Activated gamma-delta T cell treated with Interleukin-2 at 50 U/mL for 16 hours (primary cell): ENCODE results near the gene SLC17A9.
A peak's percentile ranks its signal among the peaks of the same experiment; 100 is the strongest.

Source experiments
- DNase-seq: peaks from one replicate; pipeline ENCODE4 v3.0.0-alpha.2; 2020

Gene SLC17A9

DNA sequence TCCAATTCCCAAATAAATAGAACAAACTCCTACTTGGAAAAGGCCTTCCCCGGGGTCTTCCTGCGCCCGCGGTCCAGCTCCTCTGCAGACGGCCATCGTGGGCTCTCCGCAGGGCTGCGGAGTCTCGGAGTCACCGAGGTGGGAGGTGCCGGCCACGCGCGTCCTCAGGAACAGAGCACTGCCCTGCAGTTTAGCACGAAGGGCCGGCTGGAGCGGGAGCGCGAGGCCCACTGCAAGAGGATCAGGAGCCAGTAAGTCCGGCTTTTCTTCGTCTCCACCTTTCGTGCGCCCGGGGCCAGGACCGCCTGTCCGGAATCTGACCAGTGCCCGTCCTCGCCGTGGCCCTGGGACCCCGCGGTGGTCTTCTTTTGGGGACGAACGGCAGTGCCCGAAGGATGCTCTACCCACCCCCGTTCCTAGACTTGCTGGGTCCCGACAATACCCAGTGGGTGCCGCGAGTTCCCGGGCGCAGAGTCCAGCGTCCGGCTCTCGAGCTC, 52.9 kb downstream of the SLC17A9 start:
- no peak for DNase-seq

DNA sequence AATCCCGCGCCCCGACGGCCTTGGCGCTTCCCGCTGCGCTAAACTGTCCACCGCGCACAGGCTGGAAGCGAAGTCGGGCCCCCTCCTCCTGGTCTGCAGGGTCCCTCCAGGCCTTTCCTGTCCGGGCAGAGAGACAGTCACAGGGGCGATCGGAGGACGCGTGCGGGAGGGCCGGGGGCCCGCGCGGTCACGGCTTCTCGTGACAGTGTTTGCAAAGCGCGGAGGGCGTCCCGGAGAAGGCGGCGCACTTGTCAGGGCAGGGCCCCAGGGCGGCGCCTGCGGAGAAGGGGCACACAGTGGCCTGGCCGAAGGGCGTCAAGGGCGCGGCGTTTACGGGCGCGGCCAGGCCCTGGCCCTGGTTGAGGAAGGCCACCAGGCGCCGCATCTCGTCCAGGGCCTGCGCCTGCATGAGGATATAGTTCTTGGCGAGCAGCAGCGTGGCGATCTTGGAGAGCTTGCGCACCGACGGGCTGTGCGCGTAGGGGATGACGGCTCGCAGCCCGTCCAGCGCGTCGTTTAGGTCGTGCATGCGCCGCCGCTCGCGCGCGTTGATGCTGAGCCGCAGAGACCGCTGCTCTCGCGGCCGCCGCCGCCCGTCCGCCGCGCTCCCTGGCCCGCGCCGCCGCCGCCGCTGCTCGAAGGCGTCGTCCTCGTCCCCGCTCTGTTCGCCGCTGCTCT, 53.5 kb downstream of the SLC17A9 start:
- DNase-seq, result no peak

DNA sequence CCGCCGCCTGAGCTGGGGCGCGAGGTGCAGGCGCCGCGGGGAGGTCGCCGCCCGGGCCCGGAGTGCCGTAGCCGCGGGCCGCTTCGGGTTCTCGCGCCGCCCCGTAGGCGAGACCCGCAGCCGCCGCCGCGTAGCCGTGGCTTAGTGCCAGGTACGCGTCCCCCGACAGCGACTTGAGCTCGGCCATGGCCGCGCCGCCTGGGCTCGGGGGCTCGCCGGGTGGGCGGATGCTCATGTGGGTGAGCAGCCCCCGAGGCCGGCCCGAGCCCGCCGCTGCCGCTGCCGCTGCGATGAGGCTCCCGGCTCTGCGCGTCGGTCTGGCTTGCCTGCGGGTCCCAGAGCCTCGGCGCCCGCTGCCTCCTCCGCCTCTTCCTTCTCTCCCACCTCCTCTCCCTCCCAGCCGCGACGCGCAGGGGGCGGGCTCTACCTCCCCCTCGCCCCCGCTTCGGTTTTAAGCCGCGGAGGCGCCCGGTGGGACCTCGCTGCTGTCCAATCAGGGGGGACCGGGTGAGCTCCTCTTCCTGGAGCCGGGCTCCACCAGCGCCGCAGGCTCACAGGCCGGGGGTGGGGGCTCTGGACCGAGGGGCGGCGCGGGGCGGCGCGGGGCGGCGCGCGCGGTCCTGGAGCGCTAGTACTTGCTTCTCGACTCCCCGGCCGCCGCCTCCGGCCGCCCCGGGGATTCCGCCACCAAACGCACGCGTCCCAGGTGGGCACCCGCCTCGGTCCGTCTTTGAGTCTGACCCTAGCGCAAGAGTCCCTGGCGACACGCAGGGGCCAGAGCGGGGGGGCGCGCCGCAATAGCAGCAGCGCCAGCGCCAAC, 54.2 kb downstream of the SLC17A9 start, which contains the start of gene BHLHE23:
BHLHE23 (minus strand) TSS at position 425 of the 820 bp plus-strand sequence; CDS start at position 235, 190 bp downstream.
- DNase-seq, result no peak

DNA sequence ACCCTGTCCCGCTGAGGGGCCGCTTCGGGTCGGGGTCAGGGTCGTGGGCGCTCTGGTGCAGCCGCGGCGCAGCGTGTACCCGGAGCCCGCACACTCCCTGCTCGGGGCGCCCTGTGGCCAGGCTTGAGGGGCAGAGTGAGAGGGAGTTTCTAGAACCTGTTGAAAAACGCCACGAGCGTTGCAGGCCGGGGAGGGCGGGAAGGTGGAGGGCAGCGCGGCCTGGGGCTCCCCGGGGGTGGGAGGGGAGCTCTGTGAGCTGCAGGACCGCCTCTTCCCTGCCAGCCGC, 54.8 kb downstream of the SLC17A9 start:
- DNase-seq, result no peak

DNA sequence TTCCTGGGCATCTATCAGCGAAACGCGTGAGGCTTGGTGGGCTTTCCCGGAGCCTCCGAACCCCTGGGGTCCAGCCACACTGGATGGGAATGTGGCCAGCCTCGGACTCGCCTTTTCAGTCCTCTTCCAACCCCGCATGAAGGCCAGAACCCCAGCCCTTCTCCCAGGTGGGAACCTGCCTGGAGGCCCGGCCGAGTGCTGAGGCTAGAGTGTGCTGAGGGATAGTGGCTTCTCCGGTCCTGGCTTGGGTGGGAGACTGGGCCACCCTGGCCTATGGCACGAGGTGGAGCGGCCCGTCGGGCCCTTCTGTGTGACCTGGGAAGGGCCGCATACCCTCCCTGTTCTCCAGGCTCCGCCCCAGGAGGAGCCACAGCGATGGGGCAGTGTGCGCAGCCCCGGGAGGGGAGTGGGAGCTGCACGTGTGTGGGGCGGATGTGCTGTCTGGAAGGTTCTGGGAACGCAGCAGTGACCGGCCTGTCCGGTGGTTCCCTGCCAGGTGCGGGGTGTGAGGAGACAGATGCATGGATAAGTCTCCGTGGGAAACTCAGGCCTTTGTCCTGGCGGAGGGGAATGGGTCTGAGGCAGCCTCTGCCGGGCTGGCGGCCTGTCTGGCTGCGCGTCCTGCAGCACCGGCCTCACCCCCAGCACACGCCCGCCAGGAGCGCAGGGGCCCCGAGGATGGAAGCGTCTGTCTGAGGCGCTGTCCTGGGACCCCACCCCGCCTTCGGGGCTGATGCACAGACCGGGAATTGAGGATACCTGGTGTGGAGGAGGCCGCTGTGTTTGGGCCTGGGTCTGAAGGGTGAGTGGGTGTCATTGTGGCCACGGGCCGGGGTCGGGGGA, 55.4 kb downstream of the SLC17A9 start:
- DNase-seq, result no peak

DNA sequence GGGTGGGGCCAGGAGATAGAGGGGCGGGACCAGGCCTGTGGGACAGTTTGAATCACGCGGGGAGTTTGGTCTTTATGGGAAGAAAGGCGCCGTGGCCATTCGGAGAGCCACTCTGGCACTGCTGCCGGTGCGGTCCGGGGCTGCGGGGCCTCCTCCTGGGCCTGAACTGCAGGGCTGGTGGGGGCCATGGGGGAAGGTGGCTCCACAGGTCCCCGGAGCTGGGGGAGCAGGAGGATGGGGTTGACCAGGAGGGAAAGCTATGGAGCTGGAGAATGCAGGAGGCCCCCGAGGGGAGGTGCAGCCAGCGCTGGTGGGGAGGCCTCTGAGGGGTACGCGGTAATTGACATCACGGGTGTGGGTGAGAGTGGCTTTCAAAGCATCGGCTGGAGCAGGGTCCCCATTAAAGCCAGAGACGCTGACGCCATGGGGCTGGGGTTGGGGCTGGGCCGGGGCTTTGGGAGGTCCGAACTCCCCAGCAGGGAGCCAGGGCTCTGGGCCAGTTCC, 56.1 kb downstream of the SLC17A9 start:
- DNase-seq, result no peak

DNA sequence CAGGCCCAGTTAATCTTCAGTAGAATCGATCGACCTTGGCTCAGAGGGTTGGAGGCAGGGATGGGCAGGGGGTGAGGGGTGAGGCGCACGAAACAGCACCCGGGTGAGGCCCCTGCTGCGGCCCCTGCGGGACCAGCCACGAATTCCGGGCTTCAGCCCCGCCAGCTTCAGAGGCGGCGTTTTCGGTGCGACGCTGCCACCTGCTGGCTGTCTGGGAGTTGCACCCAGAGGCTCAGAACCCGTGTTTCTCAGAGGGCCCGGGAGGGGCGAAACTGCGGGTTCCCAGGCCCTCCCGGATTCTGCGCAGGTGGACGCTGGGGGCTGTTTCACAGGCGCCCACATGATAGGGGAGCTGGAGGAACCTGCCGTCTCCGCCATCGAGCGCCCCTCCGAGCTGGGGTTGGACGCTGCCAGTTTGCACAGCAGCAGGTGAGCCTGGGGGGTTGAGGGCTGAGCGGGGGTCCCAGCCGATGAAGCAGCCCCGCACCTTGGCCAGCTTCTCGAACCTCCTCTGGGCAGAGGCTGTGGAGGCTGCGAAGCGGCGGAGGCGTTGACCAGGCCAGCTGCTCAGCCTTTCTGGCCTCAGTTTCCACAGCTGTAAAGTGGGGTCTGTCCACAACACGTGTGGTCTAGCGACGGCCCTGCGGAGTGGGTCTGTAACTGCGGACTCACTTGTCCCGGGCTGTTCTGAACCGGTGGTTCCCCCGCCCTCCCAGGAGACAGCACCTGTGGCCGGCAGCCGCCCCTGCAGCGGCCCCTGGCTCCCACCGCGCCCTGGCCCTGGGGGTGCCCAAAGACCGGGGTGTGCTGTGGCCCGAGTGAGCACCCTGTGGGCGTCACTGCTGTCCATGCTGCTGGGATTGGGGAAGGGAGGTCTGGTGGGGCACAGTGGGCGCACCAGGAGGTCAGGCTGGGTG, 56.8 kb downstream of the SLC17A9 start:
- DNase-seq, result peak; percentile 83

DNA sequence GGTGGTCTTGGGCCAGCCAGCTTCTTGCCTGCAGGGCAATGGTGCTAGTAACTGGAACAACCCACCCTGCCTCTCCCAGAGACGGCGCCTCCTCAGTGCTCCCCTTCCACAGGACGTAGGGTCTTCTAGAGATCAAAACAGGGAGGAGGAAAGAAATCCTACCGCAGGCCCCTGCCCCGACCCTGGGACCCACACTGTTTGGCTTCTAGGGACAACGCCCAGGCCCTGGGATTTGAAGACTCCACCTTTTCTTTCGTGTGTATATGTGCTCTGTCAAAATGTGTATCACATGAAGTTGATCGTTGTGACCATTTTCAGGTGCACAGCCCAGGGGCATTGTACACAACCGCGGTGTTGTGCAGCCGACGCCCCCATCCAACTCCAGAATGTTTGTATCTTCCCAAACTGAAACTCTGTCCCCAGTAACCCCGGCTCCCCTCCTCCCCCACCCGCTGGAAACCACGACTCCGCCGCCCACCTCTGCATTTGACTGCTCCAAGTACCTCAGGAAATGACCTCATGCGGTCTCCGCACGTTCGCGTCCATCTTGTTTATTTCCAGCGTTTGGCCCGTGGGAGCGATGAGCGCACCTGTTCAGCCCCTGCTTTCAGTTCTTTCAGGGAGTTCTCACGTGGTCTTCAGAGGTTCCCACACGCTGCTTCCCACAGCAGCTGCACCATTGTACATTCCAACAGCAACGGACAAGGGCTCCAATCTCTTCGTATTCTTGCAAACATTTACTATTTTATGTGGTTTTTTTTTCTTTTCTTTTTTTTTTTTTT, 57.7 kb downstream of the SLC17A9 start:
- peak; percentile 68 for DNase-seq

DNA sequence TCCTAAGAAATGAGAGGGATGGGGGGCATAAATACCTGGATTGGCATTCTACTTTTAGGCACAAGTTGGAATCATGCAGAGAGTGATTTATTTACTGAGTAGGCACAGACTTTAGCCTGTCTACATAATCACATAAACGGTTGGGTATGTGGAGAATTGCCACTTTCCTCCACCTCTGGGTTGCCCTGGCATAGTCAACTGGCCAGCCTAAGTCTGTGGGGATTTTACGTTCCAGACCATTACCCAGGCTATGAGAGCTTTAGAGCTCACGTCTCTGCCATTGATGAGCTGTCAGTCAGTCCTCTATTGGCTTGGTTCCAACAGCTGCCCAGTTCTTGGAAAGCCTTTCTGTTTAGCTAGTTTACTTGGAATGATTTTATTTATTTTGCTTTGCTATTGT, 59.3 kb downstream of the SLC17A9 start:
- DNase-seq, result no peak

DNA sequence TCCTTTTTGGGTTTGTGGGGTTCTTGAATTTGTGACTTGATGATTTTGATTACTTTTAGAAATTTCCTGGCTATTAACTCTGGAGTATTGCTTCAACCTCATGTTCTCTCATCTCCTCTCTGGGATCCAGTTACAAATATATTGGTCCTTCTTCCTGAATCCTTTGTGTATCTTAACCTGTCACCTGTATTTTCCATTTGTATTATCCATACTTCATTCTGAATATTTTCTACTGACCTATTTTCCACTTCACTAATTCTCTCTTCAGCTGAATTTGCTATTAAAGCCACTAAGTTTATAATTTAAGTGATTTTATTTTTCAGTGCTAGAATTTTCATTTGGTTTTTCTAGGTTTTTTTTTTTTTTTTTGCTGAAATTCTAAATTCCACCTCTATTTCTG, 60.7 kb downstream of the SLC17A9 start:
- no peak for DNase-seq

DNA sequence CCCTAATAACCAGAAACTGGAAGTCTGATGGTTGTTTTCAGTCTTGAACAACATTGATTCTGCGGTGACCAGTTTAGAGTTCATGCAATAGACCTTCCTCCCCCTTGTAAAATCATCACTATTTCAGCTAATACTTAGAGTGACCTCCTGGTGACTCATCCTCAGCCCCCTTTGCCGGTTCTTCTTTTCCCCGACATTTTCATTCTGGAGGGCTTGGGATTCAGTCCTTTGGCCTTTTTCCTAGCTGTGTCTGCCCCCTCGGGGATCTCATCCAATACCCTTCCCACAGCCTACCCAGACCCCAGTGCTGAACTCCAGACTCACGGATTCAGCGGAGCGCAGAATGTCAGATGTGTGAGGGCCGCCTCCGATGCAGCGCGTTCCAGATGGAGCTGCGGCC, 61.8 kb downstream of the SLC17A9 start:
- no peak for DNase-seq

DNA sequence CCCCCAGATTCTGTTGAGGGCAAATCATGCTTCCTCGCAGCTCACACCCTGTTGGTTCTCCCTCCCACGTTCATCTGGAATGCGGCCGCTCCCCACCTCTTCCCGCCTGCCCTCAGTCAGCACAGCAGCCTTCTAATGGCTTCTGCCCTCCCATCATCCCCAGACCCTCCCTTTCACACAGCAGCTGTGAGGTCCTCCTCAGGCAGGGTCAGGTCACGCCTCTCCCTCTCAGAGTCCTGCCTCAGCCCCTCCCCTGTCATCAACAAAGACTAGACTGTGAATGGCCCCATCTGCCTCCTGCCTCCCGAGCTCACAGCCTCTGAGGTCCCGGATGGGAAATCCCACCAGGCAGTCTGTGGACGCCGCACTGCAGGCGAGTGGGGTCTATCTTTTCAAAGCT, 62.2 kb downstream of the SLC17A9 start:
- DNase-seq, result no peak

DNA sequence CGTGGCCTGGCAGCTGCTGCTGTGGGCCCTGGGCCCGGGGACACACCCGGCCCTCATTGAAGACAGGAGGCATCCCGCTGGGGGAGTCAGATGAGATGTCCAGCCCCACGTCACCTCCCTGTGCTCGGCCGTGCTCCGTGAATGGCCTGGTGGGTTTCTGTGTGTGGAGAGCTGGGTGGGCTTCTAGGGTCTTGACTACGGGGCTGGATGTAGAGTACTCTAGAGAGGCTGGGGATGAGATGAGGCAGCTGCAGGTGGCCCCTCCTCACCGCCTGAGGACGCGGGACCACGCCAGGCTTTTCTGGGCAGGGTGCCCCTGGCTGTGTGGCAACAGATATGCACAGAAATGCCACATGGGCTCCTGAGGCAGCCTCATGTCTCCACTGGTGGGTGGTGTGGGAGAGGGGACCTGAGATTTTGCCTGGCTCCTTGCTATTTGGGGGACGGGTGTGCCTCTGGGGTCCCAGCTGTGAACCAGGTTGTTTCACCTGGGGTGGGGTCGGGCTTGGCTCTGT, 62.7 kb downstream of the SLC17A9 start:
- DNase-seq, result no peak

DNA sequence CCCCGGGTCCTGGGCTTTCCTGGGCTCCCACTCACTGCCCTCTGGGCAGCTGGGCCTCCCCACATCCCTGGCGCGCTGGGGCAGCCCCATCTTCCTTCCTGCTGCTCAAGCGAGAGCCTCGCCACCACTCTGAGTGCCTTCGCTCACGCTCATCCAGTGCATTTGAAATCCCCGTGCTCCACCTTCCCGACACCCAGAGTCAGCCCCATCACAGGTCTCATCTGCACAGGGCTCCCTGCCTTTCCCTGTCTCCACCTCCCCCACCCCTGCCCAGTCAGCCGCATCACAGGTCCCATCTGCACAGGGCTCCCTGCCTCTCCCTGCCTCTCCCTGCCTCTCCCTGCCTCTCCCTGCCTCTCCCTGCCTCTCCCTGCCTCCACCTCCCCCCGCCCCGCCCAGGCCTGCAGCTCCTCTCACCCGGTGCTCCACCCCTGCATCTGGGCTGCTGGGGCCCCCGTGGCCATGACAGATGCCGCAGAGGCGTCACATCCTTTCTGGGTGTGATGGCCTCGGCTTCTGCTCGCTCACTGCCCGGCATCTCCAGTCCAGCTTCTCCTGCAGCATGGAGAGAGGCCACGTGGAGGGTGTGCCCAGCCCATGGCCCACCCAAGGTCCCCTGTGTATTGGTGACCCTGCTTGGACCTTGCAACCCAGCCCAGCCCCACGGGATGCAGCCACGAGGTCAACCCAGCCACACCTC, 63.3 kb downstream of the SLC17A9 start:
- DNase-seq, result no peak

DNA sequence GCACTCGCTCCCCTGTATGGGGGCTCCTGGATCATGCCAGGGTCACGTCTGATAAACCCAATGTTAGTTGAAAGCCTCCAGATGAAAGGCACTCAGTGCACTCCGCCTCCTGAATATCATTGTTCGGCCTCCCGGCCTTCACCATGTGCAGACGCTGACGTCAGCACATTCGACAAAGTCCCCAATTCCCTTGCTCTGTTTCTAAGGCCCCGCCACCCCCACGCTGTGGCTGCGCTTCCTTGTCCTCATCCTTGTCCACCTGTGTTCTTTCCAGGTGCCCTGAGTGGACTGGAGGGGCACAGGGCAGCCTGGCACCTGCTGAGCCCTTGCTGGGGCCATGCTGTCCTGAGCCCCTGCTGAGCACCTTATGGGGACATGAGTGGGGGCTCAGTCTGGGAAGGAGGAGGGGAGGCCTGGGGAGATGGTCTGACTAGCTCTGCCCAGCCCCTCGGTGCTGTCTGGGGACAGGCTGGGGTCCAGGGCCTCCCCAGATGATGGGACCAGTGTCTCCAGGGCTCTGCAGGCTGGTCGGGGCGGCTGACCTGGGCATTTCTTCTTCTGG, 64.1 kb downstream of the SLC17A9 start:
- no peak for DNase-seq

DNA sequence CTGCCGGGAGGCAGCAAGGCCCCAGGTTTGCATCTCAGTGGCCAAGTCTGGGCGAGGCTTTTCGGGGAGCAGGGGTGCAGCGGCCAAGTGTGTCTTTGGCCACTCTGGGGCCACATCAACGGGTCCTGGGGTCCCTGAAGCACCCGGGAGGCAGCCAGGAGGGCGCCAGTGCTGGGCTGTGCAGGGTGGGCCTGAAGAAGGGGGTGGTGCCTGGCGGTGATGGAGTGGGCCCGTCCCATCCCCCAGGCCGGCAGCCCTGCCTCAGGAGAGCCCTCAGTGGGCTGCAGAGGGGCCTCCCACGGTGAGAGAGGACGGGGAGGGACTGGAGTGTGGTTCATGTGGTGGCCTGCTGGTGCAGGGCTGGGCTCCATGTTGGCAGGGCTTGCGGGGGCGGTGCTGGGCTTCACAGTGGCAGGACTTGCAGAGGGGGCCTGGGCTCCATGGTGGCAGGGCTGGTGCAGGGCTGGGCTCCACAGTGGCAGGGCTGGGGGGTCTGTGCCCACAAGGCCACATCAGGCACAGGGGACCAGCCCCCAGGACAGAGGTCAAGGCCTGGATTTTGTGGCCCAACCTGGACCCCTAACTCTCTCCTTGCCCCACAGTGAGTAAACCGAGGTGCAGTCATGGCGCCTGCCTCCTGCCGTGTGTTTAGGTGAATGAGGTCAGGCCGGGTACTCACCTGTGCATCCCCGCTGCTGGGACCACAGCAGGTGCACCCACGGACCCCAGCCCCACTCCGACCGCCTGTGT, 64.7 kb downstream of the SLC17A9 start:
- no peak for DNase-seq

DNA sequence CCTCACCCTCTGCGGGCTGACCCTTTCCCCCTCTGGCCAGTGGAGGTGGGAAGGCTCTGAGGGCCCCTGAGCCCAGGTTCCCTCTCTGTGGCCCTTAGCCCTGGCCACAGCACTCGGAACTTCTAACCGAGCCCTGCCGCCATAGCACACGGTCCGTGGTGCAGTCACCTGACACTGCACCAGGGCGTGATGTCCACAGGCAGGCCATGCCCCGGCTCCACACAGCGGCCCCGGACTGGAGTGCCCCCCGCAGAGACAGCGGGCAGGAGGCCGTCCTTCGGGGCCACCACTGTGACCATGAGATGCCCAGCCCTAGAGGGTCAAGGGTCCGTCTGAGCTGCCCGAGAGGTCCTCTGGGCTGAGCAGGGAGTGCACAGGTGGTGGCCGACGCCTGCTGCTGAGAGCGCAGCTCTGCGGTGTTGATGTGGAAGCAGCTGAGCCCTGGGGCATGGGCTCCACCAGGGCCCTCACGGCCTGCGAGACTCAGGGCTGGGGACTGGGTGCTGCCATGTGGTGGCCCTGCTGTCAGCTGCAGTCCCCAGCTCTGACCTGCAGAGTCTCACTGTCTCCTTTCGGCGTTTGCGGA, 65.4 kb downstream of the SLC17A9 start:
- no peak for DNase-seq
